Prostate gland (tissue), 2 donors: ENCODE measurements around the gene MXI1. TPM values are rescaled to one million over a fixed set of nuclear protein-coding genes. Genes with fewer than 3 reads are reported as not detected.

ENCODE experiments used
- DNase-seq: peaks from one replicate; pipeline ENCODE4 v3.0.0-alpha.2; 2019; ENCODE audit warnings: low spot score
- H3K27ac ChIP-seq, 2 donors: fragments of 200-600 bp; sonication (generic); 2 replicates each; pipeline ENCODE4 v1.5.1; 2017 to 2019
- H3K27me3 ChIP-seq: fragments of 200-600 bp; sonication (generic); replicated peaks from 2 replicates; pipeline ENCODE4 v1.5.1; 2019; ENCODE audit not compliant: insufficient read depth
- H3K36me3 ChIP-seq, 2 donors: fragments of 200-600 bp; sonication (generic); 1 replicate in 1 of 2; 2 replicates in 1 of 2; pipeline versions ENCODE4 v1.5.1 to v1.8.1; 2017 to 2019
- H3K4me1 ChIP-seq: fragments of 200-600 bp; sonication (generic); replicated peaks from 2 replicates; pipeline ENCODE4 v1.5.1; 2019
- H3K4me3 ChIP-seq, 2 donors: fragments of 200-600 bp; sonication (generic); 2 replicates each; pipeline ENCODE4 v1.5.1; 2017 to 2019
- H3K9me3 ChIP-seq: fragments of 200-600 bp; sonication (generic); 2 replicates; pipeline ENCODE4 v1.5.1; 2017
- POLR2A ChIP-seq: fragments of 450-650 bp; IDR thresholded peaks from one replicate; pipeline ENCODE4 v1.6.1; 2016; ENCODE audit warnings: antibody characterized with exemption, mild to moderate bottlenecking
- POLR2AphosphoS5 ChIP-seq: sonication (generic); formaldehyde crosslinking; IDR thresholded peaks from one replicate; pipeline ENCODE4 v1.6.1; 2017; ENCODE audit warnings: antibody characterized with exemption
- whole genome bisulfite sequencing: methylation state at CpG from one replicate; pipeline ENCODE4 v1.1.5; 2018; 5-methylcytosine and 5-hydroxymethylcytosine counted together
- intact Hi-C: fragments of 100-400 bp; cut with DNase I; formaldehyde crosslinking; loops from one replicate; pipeline ENCODE4 v1.14.2; 2022
- total RNA-seq, 2 donors: library from RNA; depleted of rRNA; stranded (reverse); fragments of >200 nt; gene quantifications; one replicate each; pipeline ENCODE4 v1.1.0, GENCODE V29; 2016
- TF ChIP-seq, protein P1 (sequence below), 4 experiments: fragments of 200-600 bp in 2 of 4; fragments of 450-650 bp in 2 of 4; sonication (generic) in 2 of 4; IDR thresholded peaks; 1 replicate in 3 of 4; 2 replicates in 1 of 4; pipeline ENCODE4 v1.5.1; 2016 to 2019; ENCODE audit warnings: antibody characterized with exemption in 4 of 4, mild to moderate bottlenecking in 2 of 4, moderate library complexity in 2 of 4

MXI1 gene
- total RNA-seq, 2 donors from 2014 or later, result 36.3 to 83.3 TPM

DNA sequence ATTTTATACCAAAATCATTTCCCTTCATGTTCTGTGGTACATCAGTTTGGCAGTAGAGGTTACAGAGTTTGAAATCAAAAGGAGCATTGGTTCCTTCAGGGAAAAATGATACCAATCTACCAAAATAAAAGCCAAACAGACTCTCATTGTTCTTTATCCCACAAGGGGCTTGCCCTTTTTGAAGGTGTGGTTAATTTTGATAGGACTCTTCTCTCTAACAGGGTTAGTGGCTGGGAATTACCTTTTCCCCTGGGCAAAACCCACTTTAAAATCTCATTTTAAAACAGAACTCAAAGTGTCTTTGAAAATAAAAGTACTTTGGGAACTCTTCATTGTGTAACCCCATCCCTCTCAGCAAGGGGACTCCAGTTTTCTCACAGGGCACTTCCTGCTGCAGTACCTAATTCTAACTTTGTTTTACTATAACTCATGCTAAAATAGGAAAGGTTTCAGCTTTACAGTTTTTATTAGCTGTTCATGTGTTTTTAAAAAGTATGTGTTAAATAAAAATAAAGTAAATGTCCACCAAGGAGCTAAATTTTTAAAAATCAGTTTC, 66.7 kb downstream of the MXI1 start:
- Histone ChIP-seq H3K9me3 (no peaks in the 10 kb centered on the region), H3K27me3 (no peaks in the 10 kb centered on the region), H3K4me3 (no peak overlapping the region), H3K27ac (no peak overlapping the region), H3K36me3 (no peaks in the 10 kb centered on the region), H3K4me1 (no peaks in the 10 kb centered on the region)
- TF ChIP-seq, protein P1, sequence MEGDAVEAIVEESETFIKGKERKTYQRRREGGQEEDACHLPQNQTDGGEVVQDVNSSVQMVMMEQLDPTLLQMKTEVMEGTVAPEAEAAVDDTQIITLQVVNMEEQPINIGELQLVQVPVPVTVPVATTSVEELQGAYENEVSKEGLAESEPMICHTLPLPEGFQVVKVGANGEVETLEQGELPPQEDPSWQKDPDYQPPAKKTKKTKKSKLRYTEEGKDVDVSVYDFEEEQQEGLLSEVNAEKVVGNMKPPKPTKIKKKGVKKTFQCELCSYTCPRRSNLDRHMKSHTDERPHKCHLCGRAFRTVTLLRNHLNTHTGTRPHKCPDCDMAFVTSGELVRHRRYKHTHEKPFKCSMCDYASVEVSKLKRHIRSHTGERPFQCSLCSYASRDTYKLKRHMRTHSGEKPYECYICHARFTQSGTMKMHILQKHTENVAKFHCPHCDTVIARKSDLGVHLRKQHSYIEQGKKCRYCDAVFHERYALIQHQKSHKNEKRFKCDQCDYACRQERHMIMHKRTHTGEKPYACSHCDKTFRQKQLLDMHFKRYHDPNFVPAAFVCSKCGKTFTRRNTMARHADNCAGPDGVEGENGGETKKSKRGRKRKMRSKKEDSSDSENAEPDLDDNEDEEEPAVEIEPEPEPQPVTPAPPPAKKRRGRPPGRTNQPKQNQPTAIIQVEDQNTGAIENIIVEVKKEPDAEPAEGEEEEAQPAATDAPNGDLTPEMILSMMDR (IDR thresholded peaks at IDR 0.05), result no peak
- no peak for TF ChIP-seq POLR2A
- TF ChIP-seq POLR2AphosphoS5, result no peak
- intact Hi-C loops, result loop anchor here (10.0 kb wide), 1 partner anchor 389 kb away; no protein-coding TSS in a partner anchor
- DNase-seq, result no peak

DNA sequence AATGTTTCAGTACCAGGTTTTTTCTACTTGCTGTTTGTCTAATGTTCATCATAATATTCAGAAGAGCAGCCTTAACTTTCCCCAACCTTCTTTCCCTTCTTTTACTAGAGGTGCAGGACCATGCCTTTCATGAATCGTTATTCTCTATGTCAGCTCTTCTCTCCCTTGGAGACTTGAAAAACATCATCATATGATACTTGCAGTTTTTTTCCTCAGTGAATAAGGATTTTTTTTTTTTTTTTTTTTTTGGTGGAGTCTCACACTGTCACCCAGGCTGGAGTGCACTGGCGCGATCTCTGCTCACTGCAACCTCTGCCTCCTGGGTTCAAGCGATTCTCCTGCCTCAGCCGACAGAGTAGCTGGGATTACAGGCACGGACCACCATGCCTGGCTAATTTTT, 67.2 kb downstream of the MXI1 start:
- H3K4me1 ChIP-seq, result no peaks in the 10 kb centered on the region
- DNase-seq, result no peak
- H3K27ac ChIP-seq, result no peak overlapping the region

DNA sequence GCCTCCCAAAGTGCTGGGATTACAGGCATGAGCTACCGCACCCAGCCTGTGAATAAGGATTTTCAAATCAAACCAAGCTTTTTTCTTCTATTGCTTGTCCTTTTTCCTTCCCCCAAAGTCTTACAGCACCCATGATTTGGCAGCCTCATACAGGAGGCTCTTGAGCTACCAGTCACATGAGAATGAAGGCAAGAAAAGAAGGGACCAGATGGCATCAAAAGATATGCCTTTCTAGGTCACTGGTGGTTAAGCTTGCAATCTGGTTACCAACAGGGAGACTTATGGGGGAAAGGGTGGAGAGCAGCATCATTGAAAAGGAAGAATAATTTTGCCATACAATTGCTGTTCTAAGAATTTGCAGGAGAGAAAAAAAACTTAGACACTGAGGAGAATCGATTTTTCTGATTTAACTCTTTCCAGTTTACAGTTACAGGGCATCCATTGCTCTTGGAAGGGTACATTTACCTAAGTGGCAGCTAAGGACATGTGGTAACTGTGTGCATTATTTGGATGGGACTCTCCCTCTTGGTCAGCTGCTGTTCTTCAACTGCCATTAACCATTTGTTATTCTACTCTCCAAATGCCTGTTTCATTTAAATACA, 67.8 kb downstream of the MXI1 start:
- H3K27me3 ChIP-seq, result no peaks in the 10 kb centered on the region
- WGBS, result 67% methylated on average over 2 of the region's 2 CpGs
- DNase-seq, result no peak
- intact Hi-C loops, result loop anchor here (5.0 to 10.0 kb wide), 2 partner anchors 48 to 390 kb away; no protein-coding TSS in a partner anchor
- TF ChIP-seq, protein P1 (IDR thresholded peaks at IDR 0.05), result no peak
- no peak for TF ChIP-seq POLR2A
- TF ChIP-seq POLR2AphosphoS5, result no peak
- no peaks in the 10 kb centered on the region for H3K4me1 ChIP-seq
- no peak overlapping the region for H3K4me3 ChIP-seq
- no peaks in the 10 kb centered on the region for H3K36me3 ChIP-seq
- H3K9me3 ChIP-seq, result no peaks in the 10 kb centered on the region
- H3K27ac ChIP-seq, result no peak overlapping the region

More for the DNA sequence above, 67.2 kb downstream of the MXI1 start:
- TF ChIP-seq POLR2AphosphoS5 (no peak), POLR2A (no peak)
- TF ChIP-seq, protein P1 (IDR thresholded peaks at IDR 0.05), result no peak
- Histone ChIP-seq H3K4me3 (no peak overlapping the region), H3K9me3 (no peaks in the 10 kb centered on the region), H3K36me3 (no peaks in the 10 kb centered on the region), H3K27me3 (no peaks in the 10 kb centered on the region)
- 86% methylated on average over 6 of the region's 6 CpGs for WGBS
- intact Hi-C loops, result loop anchor here (5.0 to 10.0 kb wide), 2 partner anchors 47 to 390 kb away; no protein-coding TSS in a partner anchor

DNA sequence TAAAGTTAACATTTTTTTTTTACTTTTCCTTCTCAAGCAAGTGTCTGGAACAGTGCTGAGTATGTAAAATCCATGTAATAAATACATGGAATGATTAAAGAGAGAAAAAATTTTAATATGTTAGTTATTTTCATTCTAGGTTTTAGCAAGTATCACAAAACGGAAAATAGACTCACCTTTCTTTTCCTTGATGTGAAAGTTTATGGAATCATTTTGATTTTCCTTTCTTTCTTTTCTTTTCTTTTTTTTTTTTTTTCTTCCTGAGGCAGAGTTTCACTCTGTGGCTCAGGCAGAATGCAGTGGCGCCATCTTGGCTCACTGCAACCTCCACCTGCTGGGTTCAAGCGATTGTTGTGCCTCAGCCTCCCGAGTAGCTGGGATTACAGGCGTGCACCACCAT, 69.2 kb downstream of the MXI1 start:
- TF ChIP-seq POLR2AphosphoS5 (no peak), POLR2A (no peak)
- TF ChIP-seq, protein P1 (IDR thresholded peaks at IDR 0.05), result no peak
- H3K9me3 ChIP-seq, result no peaks in the 10 kb centered on the region
- no peaks in the 10 kb centered on the region for H3K36me3 ChIP-seq
- H3K27ac ChIP-seq, result no peak overlapping the region
- intact Hi-C loops, result loop anchor here (5.0 to 10.0 kb wide), 2 partner anchors 49 to 392 kb away; no protein-coding TSS in a partner anchor
- H3K4me1 ChIP-seq, result no peaks in the 10 kb centered on the region
- H3K27me3 ChIP-seq, result no peaks in the 10 kb centered on the region
- H3K4me3 ChIP-seq, result no peak overlapping the region
- WGBS, result 98% methylated on average over 5 of the region's 5 CpGs
- no peak for DNase-seq

DNA sequence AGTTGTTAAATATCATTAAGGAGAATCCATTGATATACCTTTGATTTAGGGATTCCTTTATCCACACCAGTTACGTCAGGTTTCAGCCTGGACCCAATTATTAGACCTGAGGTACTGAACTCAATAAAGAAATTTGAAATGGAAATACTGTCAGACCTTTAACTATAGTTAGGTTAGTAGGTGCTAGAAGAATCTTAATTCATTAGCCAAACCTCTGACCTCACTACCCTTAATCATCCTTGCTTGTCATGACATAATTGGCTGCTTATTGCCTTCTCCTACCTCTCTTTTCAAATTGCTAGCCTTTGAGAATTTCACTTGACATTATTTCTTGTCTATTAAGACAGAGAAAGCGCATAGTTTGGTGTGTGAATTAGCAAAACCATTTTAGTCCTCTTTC, 70.2 kb downstream of the MXI1 start:
- DNase-seq, result no peak
- no peaks in the 10 kb centered on the region for H3K27me3 ChIP-seq
- H3K9me3 ChIP-seq, result no peaks in the 10 kb centered on the region
- H3K36me3 ChIP-seq, result no peaks in the 10 kb centered on the region
- H3K27ac ChIP-seq, result no peak overlapping the region
- no peak overlapping the region for H3K4me3 ChIP-seq
- no peaks in the 10 kb centered on the region for H3K4me1 ChIP-seq
- TF ChIP-seq, protein P1 (IDR thresholded peaks at IDR 0.05), result no peak
- no peak for TF ChIP-seq POLR2A
- intact Hi-C loops, result loop anchor here (5.0 to 10.0 kb wide), 2 partner anchors 50 to 393 kb away; no protein-coding TSS in a partner anchor
- 93% methylated on average over 2 of the region's 2 CpGs for WGBS
